NCI-H2196 (cell line): ENCODE measurements around the gene NDUFAF2.
"Not testable (repeated sequence)": the region's sequence is repeated elsewhere in the genome, so short reads cannot be mapped to it uniquely, and the experiment has no call there.

Experiments
- DNase-seq: peaks from one replicate; lab custom pipeline; 2025; ENCODE audit not compliant: unreplicated experiment; lab: John Stamatoyannopoulos, UW

NDUFAF2 gene

GRCh38 chr5:60992871-60993270 lies 47.9 kb downstream of the NDUFAF2 start:
- no peak for DNase-seq

DNA sequence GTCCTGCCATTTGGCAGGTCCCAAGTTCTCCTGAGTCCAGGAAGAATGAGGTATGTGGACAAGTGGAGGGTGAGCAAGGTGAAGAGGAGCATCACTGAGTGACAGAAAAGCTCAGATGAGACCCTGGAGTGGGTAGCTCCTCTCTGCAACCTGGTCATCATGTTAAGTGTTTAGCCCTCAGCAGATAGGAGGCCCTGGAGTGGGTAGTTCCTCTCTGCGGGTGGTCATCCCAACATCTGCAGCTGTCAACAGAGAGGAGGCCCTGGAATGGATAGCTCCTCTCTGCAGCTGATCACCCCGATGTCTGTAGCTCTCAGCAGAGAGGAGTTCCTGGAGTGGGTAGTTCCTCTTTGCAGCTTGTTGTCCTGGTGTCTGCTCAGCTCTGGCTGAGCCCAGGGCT lies 48.4 kb downstream of the NDUFAF2 start:
- no peak for DNase-seq

- no peak for DNase-seq
These were observed 49.0 kb downstream of the NDUFAF2 start for GRCh38 chr5:60993875-60994571.

DNA sequence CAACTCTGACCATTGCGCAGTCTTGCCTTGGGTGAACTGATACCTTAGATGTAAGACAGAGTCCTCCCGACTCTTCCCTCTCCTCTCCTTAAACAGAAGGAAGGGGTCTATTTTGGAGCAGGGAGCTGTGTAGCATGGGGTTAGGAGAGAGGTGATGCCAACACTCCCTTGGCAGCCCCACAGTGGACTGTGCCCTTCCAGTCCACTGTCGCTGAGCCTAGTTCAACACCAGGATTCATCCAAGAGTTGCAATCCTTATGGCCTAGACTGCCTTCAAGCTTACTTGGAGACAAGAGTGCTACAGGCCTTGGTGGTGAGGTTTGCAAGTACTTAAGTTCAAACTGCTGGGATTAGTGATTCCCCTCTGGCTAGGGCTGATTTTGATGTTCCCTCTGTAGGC lies 51.4 kb downstream of the NDUFAF2 start:
- DNase-seq, result no peak

GRCh38 chr5:60997721-60998120 lies 52.7 kb downstream of the NDUFAF2 start:
- DNase-seq, result no peak

- no peak for DNase-seq
These were observed 55.9 kb downstream of the NDUFAF2 start for GRCh38 chr5:61000887-61001286.

DNA sequence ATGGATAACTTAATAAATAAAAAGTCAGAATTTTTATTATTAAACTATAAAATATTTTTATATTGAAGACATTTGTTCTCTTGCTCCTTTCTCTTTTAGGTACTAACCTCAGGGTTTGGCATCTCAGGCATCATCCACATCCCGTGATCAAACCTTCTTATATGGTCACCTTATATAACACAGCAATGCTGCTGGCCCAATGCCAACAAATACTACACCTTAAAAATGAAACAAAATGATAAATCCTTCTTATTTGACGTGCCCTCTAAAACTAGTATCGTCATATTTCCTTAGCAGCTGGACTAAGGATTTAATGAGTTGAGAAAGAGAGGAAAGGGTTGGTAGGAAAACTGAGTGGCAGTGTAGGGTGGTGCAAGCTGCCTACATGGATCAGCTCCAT lies 56.6 kb downstream of the NDUFAF2 start:
- DNase-seq, result no peak

- DNase-seq, result no peak
These were observed 57.8 kb downstream of the NDUFAF2 start for GRCh38 chr5:61002611-61003355.

DNA sequence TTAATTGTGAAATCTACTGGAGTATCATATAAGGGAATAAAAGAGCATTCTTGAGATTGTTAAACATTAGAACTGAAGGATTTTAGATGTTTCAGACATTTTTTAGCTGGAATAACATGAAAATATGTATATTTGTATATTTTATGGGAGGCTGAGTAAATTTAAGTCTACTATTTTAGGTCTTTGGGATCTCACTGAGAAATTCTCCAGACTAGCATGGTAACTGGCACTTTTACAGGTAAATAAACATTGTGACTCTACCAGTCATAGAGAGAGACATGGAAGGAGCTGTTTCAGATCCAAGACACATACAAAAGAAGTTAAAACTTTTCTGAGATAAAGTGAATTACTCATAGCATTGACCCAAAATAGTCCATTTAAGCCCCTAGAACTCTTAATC lies 59.4 kb downstream of the NDUFAF2 start:
- DNase-seq, result no peak

DNA sequence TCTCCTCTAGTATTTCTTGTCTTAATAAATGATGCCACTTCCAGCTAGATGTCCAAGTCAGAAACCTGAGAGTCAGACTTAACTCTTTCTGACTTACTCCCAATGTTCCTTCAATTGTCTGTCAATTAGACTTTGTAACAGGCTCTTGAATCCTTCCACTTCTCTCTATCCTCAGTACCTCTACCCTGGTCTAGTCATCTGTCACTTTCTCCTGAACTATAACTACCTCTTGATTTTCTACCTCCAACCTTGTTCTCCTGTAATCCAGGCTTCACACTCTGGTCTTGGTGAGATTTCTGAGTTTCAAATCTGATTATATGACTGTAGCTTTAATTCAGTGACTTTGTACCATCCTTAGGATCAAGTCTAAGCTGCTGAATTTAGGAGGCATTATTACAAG lies 64.9 kb downstream of the NDUFAF2 start:
- DNase-seq, result no peak

- no peak for DNase-seq
These were observed 65.8 kb downstream of the NDUFAF2 start for GRCh38 chr5:61010467-61011454.

DNA sequence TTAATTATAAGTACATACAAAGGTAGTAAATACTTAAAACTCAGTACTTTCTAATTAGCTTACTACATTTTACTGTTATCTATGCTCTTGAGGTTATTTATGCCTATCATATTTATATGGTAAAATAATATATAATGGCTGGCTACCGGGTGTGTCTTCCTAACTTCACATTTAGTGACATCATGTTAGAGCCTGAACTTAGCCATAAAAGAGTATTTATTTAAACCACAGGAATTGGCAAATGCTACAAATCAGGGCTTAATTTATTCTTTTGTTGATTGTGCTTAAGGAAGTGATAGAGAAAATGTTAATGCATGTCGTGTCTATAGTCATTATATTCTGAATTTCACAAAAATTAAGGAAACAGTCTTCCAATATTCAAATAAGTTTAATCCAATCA lies 73.1 kb downstream of the NDUFAF2 start:
- no peak for DNase-seq

- no peak for DNase-seq
These were observed 74.6 kb downstream of the NDUFAF2 start for GRCh38 chr5:61019642-61020041.

DNA sequence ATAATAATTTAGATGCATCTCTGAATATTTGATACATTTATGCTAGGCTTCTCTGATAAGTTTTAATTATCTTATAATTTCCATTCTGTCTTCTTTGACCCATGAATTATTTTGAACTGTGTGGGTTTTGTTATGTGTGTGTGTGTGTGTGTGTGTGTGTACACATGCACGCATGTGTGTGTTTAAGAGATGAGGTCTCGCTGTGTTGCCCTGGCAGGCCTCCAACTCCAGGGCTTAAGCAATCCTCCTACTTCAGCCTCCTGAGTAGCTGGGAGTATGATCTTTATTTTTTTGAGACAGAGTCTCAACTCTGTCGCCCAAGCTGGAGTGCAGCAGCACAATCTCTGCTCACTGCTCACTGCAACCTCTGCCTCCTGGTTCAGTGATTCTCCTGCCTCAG lies 75.4 kb downstream of the NDUFAF2 start:
- DNase-seq, result peak; percentile 2

- no peak for DNase-seq
These were observed 78.1 kb downstream of the NDUFAF2 start for GRCh38 chr5:61023131-61023530.

GRCh38 chr5:61026004-61026403 lies 81.0 kb downstream of the NDUFAF2 start:
- no peak for DNase-seq

DNA sequence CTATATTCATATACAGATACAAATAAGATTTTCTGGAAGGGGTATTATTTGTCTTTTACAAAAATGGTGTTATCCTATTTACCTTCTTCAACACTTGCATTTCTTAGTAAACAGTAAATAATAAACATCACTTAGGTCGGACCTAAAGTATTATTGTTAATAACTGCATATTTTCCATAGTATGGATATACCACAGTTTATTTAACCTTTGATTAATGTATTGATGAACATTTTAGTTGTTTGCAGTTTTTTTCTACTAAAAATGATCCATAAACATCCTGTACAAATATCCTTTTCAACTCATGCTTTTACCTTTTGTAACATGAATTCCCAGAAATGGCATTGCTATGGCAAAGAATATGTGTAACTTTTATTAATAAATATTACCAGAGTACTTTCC lies 83.4 kb downstream of the NDUFAF2 start:
- no peak for DNase-seq

DNA sequence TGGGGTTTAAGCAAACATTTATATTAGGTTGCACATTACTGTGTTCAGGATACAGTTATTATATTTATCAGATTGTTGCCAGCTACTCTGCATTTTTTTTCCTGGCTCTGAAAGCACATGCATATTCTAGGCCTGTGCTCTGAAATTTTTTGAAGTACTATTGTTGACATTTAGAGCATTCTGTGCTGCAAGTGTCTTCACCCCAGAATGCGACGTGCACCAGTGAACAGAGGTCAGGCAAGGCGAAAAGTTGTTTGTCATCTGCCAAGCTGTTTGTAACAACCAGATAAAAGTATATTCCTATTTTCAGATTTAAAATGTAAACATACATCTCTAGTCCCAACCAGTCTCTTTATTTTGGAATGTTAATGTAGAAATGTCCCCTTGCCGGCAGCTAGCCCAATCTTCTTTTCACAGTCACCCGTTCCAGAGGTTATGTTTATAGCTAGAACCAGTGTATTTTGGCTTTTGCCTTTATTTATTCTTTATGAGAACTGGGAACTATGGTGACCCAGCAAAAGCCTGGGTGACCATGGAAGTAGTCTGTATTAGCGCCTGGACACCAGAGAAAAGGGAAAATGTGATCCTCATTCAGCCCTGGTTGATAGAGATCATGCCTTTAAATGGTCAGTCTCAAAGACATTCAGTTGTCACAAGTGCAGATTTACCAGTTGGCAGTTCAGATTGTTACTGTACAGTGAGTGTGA lies 84.6 kb downstream of the NDUFAF2 start:
- DNase-seq, result no peak

DNA sequence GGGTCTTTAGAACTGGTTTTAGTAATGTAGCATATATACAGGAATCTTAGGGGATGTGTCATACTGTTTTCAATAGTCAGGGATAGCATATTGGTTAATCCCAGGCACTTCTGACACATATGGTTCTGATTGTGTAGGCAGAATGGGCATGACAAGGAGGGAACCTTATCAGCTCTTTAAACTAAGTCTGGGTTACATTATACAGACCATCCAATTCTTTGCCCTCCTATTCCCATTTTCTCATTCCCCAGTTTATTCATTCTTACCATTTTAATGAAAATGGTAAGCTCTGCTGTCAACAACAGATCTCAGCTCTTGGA lies 85.1 kb downstream of the NDUFAF2 start:
- DNase-seq, result no peak

- DNase-seq, result not testable (repeated sequence)
These were observed 86.3 kb downstream of the NDUFAF2 start for GRCh38 chr5:61031301-61031700.

DNA sequence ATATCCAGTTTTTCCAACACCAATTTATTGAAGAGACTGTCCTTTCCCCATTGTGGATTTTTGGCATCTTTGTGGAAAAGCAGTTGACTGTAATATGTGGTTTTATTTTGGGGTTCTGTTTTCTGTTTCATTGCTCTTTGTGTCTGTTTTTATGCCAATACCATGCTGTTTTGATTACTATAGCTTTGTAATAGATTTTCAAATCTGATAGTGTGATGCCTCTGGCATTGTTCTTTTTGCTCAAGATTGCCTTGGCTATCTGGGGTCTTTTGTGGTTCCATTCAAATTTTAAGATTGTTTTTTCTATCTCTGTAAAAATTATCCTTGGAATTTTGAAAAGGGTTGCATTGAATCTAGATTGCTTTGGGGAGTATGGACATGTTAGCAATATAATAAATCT lies 99.5 kb downstream of the NDUFAF2 start:
- DNase-seq, result no peak
